Loucy (cell line): ENCODE data around the gene YTHDF1.

Experiments used
- H2AFZ ChIP-seq: fragments of 200-600 bp; sonication (generic); 2 replicates; pipeline ENCODE4 v1.6.0; 2016; ENCODE audit warnings: antibody characterized with exemption, mild to moderate bottlenecking, low read length, moderate library complexity
- H3F3A ChIP-seq: fragments of 200-600 bp; 2 replicates; pipeline ENCODE4 v1.6.0; 2016; ENCODE audit warnings: antibody characterized with exemption, low read depth, mild to moderate bottlenecking
- H3K27me3 ChIP-seq: fragments of 200-600 bp; sonication (generic); 2 replicates; pipeline ENCODE4 v1.6.1; 2014; ENCODE audit warnings: low read length, mild to moderate bottlenecking; ENCODE audit not compliant: insufficient read depth, poor library complexity, severe bottlenecking
- H3K36me3 ChIP-seq: fragments of 200-600 bp; sonication (generic); 2 replicates; pipeline ENCODE4 v1.6.1; 2016; ENCODE audit warnings: low read length; ENCODE audit not compliant: insufficient read depth
- H3K4me1 ChIP-seq: fragments of 200-600 bp; sonication (generic); 2 replicates; pipeline ENCODE4 v1.5.1; 2014; ENCODE audit warnings: low read length, mild to moderate bottlenecking; ENCODE audit not compliant: insufficient read depth, poor library complexity, severe bottlenecking
- H3K4me2 ChIP-seq: fragments of 200-600 bp; sonication (generic); 2 replicates; pipeline ENCODE4 v1.6.0; 2014; ENCODE audit warnings: antibody characterized with exemption, low read length, low read depth, mild to moderate bottlenecking; ENCODE audit not compliant: poor library complexity, severe bottlenecking
- H3K4me3 ChIP-seq: fragments of 200-600 bp; sonication (generic); 2 replicates; pipeline ENCODE4 v1.5.1; 2014; ENCODE audit warnings: low read length, mild to moderate bottlenecking, mixed read lengths; ENCODE audit not compliant: poor library complexity, severe bottlenecking
- H3K79me2 ChIP-seq: fragments of 200-600 bp; sonication (generic); 2 replicates; pipeline ENCODE4 v1.6.1; 2014; ENCODE audit warnings: low read length; ENCODE audit not compliant: insufficient read depth
- H3K9ac ChIP-seq: fragments of 200-600 bp; sonication (generic); 2 replicates; pipeline ENCODE4 v1.6.0; 2014; ENCODE audit warnings: mild to moderate bottlenecking, low read depth, low read length, moderate library complexity; ENCODE audit not compliant: poor library complexity, severe bottlenecking
- H3K9me2 ChIP-seq: fragments of 200-600 bp; sonication (generic); replicated peaks from 2 replicates; pipeline ENCODE4 v1.6.1; 2016; ENCODE audit warnings: low read depth, low read length, mixed read lengths
- H3K9me3 ChIP-seq: fragments of 200-600 bp; sonication (generic); 2 replicates; pipeline ENCODE4 v1.6.1; 2014; ENCODE audit warnings: mild to moderate bottlenecking, antibody characterized with exemption, low read length, low read depth; ENCODE audit not compliant: insufficient read depth
- H4K20me1 ChIP-seq: fragments of 200-600 bp; sonication (generic); 2 replicates; pipeline ENCODE4 v1.6.0; 2014; ENCODE audit warnings: antibody characterized with exemption, low read length, mild to moderate bottlenecking; ENCODE audit not compliant: insufficient read depth, poor library complexity, severe bottlenecking
- EZH2phosphoT487 ChIP-seq: fragments of 200-600 bp; IDR thresholded peaks from 2 replicates; pipeline ENCODE4 v1.6.1; 2018; ENCODE audit warnings: antibody characterized with exemption, mild to moderate bottlenecking, moderate library complexity, borderline replicate concordance
- TF ChIP-seq, protein P1 (sequence below): fragments of 200-600 bp; sonication (generic); conservative IDR thresholded peaks from 2 replicates; pipeline ENCODE4 v1.5.1; 2014; ENCODE audit warnings: mild to moderate bottlenecking, antibody characterized with exemption, low read length

Gene YTHDF1

DNA sequence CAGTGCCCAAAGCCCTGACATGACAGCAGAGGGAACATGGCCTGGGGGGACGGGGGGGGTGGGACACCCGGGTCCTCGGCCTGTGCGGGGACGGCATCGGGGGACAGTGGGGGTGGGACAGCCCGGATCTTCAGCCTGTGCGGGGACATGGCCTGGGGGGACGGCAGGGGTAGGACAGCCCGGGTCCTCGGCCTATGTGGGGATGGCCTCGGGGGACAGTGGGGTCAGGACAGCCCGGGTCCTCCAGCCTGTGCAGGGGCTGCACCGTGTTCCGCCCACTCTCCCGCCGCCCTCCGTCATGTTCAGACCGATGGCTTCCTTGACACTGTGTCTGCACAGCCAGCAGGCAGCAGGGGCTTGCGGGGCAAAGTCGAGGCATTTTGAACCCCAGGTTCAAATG is 26.8 kb upstream of the YTHDF1 start:
- H3K79me2 ChIP-seq: no peaks in the 10 kb centered on the region
- H3F3A ChIP-seq: no peaks in the 10 kb centered on the region
- no peak overlapping the region for H3K9ac ChIP-seq
- H3K36me3 ChIP-seq: no peaks in the 10 kb centered on the region
- H3K4me2 ChIP-seq: no peak overlapping the region
- no peak overlapping the region for H3K4me3 ChIP-seq
- H4K20me1 ChIP-seq: no peaks in the 10 kb centered on the region
- H3K4me1 ChIP-seq: no peaks in the 10 kb centered on the region
- no peaks in the 10 kb centered on the region for H3K27me3 ChIP-seq
- H3K9me3 ChIP-seq: no peaks in the 10 kb centered on the region
- no peak overlapping the region for H2AFZ ChIP-seq
- no peaks in the 10 kb centered on the region for H3K9me2 ChIP-seq
- TF ChIP-seq, protein P1, sequence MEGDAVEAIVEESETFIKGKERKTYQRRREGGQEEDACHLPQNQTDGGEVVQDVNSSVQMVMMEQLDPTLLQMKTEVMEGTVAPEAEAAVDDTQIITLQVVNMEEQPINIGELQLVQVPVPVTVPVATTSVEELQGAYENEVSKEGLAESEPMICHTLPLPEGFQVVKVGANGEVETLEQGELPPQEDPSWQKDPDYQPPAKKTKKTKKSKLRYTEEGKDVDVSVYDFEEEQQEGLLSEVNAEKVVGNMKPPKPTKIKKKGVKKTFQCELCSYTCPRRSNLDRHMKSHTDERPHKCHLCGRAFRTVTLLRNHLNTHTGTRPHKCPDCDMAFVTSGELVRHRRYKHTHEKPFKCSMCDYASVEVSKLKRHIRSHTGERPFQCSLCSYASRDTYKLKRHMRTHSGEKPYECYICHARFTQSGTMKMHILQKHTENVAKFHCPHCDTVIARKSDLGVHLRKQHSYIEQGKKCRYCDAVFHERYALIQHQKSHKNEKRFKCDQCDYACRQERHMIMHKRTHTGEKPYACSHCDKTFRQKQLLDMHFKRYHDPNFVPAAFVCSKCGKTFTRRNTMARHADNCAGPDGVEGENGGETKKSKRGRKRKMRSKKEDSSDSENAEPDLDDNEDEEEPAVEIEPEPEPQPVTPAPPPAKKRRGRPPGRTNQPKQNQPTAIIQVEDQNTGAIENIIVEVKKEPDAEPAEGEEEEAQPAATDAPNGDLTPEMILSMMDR: no peak
- no peak for TF ChIP-seq EZH2phosphoT487

DNA sequence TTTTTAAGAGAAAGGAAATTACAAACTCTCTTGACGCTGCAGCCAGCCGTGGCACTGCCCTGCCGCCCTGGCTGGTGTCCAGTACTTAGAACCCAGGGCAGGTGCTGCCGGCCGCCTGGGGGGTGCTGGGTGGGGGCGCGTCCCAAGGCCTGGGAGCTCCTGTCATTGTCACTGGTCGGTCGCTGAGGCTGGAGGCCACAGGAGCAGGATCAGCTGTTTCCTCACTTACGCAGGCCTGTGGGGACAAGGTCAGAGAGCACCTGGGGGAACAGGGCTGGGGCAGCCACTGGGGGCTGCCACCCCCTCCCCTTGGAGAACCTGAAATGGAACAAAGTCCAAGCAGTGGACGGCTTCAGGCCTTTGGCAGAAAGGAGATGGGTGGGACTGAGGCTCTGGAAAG is 25.3 kb upstream of the YTHDF1 start:
- Histone ChIP-seq H3K9me3 (no peaks in the 10 kb centered on the region), H3K79me2 (no peaks in the 10 kb centered on the region)

DNA sequence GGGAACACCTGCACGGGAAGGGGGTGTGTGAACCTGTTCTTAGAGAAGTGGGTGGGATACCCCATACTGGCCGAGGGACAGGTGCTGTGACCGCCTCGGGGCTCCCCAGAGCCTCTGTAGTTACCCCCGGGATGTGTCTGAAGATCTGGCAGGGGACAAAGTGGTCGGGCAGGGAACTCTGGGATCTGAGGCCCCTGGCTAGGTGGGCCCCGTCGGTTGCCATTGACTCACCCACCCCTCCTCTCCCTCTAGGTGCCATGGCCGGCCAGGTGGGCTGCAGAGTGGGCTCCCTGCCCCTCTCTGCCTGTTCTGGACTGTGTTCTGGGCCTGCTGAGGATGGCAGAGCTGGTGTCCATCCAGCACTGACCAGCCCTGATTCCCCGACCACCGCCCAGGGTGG is 24.1 kb upstream of the YTHDF1 start:
- Histone ChIP-seq H3K9me3 (no peaks in the 10 kb centered on the region), H3K4me1 (peaks cover 3% of the 10 kb centered on the region), H3K9ac (no peak overlapping the region), H3K27me3 (no peaks in the 10 kb centered on the region), H3K4me2 (no peak overlapping the region), H3K79me2 (no peaks in the 10 kb centered on the region), H3F3A (no peaks in the 10 kb centered on the region), H4K20me1 (no peaks in the 10 kb centered on the region), H3K36me3 (no peaks in the 10 kb centered on the region), H3K9me2 (no peaks in the 10 kb centered on the region), H3K4me3 (no peak overlapping the region), H2AFZ (no peak overlapping the region)
- TF ChIP-seq, protein P1: no peak
- TF ChIP-seq EZH2phosphoT487: no peak

More for the DNA sequence above, 25.3 kb upstream of the YTHDF1 start:
- H2AFZ ChIP-seq: no peak overlapping the region
- no peak overlapping the region for H3K9ac ChIP-seq
- H3K9me2 ChIP-seq: no peaks in the 10 kb centered on the region
- no peaks in the 10 kb centered on the region for H4K20me1 ChIP-seq
- H3F3A ChIP-seq: no peaks in the 10 kb centered on the region
- no peaks in the 10 kb centered on the region for H3K4me1 ChIP-seq
- no peak overlapping the region for H3K4me3 ChIP-seq
- no peak overlapping the region for H3K4me2 ChIP-seq
- no peak for TF ChIP-seq EZH2phosphoT487
- TF ChIP-seq, protein P1: no peak
- no peaks in the 10 kb centered on the region for H3K36me3 ChIP-seq
- H3K27me3 ChIP-seq: no peaks in the 10 kb centered on the region
